ENCODE data around the gene MLLT1.

DNA sequence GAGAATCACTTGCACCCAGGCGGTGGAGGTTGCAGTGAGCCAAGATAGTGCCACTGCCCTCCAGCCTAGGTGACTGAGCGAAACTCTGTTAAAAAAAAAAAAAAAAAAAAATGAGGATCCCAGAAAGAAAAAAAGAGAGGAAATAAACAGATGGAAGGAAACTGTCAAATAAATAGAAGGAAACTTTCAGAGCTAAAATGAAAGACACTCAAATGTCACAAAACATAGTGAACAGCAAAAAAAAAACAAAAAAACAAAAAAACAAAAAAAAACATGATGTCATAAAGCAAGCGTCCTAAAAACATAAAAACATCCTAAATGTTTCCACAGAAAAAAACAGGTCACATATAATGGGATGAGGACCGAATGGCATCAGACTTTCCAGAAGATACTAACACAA lies 15.0 kb downstream of the MLLT1 start:
- no peak for TF ChIP-seq EZH2 (IDR thresholded peaks at IDR 0.05)
- TF ChIP-seq CBX3 (IDR thresholded peaks at IDR 0.05; ENCODE audit: low read depth) = no peak
- no peak for TF ChIP-seq POLR2AphosphoS5 (IDR thresholded peaks at IDR 0.05; ENCODE audit: low read depth, low read length)
- TF ChIP-seq, protein P1, sequence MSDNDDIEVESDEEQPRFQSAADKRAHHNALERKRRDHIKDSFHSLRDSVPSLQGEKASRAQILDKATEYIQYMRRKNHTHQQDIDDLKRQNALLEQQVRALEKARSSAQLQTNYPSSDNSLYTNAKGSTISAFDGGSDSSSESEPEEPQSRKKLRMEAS (IDR thresholded peaks at IDR 0.05) = no peak
- no peak for TF ChIP-seq POLR2A (IDR thresholded peaks at IDR 0.05; ENCODE audit: borderline replicate concordance, extremely low read depth, insufficient read depth, insufficient read length)
- TF ChIP-seq, protein P2, sequence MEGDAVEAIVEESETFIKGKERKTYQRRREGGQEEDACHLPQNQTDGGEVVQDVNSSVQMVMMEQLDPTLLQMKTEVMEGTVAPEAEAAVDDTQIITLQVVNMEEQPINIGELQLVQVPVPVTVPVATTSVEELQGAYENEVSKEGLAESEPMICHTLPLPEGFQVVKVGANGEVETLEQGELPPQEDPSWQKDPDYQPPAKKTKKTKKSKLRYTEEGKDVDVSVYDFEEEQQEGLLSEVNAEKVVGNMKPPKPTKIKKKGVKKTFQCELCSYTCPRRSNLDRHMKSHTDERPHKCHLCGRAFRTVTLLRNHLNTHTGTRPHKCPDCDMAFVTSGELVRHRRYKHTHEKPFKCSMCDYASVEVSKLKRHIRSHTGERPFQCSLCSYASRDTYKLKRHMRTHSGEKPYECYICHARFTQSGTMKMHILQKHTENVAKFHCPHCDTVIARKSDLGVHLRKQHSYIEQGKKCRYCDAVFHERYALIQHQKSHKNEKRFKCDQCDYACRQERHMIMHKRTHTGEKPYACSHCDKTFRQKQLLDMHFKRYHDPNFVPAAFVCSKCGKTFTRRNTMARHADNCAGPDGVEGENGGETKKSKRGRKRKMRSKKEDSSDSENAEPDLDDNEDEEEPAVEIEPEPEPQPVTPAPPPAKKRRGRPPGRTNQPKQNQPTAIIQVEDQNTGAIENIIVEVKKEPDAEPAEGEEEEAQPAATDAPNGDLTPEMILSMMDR (IDR thresholded peaks at IDR 0.05 in 2 of 3, conservative IDR thresholded peaks at IDR 0.05 in 1 of 3; ENCODE audit: borderline replicate concordance in 1 of 3, insufficient read depth in 1 of 3, low read depth in 2 of 3, low read length in 2 of 3) = no peak
- no peak for TF ChIP-seq ZNF274 (IDR thresholded peaks at IDR 0.05; ENCODE audit: low read depth, low read length)
- TF ChIP-seq YY1 (IDR thresholded peaks at IDR 0.05; ENCODE audit: extremely low read depth, insufficient replicate concordance, low read depth, low read length) = no peak
- no peak for TF ChIP-seq SIN3A (IDR thresholded peaks at IDR 0.05; ENCODE audit: low read depth)
- TF ChIP-seq, protein P3, sequence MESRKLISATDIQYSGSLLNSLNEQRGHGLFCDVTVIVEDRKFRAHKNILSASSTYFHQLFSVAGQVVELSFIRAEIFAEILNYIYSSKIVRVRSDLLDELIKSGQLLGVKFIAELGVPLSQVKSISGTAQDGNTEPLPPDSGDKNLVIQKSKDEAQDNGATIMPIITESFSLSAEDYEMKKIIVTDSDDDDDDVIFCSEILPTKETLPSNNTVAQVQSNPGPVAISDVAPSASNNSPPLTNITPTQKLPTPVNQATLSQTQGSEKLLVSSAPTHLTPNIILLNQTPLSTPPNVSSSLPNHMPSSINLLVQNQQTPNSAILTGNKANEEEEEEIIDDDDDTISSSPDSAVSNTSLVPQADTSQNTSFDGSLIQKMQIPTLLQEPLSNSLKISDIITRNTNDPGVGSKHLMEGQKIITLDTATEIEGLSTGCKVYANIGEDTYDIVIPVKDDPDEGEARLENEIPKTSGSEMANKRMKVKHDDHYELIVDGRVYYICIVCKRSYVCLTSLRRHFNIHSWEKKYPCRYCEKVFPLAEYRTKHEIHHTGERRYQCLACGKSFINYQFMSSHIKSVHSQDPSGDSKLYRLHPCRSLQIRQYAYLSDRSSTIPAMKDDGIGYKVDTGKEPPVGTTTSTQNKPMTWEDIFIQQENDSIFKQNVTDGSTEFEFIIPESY (IDR thresholded peaks at IDR 0.05; ENCODE audit: extremely low read depth, insufficient replicate concordance, low read length) = no peak
- no peak for TF ChIP-seq ELF1 (IDR thresholded peaks at IDR 0.05; ENCODE audit: borderline replicate concordance, low read depth)
- TF ChIP-seq, protein P4, sequence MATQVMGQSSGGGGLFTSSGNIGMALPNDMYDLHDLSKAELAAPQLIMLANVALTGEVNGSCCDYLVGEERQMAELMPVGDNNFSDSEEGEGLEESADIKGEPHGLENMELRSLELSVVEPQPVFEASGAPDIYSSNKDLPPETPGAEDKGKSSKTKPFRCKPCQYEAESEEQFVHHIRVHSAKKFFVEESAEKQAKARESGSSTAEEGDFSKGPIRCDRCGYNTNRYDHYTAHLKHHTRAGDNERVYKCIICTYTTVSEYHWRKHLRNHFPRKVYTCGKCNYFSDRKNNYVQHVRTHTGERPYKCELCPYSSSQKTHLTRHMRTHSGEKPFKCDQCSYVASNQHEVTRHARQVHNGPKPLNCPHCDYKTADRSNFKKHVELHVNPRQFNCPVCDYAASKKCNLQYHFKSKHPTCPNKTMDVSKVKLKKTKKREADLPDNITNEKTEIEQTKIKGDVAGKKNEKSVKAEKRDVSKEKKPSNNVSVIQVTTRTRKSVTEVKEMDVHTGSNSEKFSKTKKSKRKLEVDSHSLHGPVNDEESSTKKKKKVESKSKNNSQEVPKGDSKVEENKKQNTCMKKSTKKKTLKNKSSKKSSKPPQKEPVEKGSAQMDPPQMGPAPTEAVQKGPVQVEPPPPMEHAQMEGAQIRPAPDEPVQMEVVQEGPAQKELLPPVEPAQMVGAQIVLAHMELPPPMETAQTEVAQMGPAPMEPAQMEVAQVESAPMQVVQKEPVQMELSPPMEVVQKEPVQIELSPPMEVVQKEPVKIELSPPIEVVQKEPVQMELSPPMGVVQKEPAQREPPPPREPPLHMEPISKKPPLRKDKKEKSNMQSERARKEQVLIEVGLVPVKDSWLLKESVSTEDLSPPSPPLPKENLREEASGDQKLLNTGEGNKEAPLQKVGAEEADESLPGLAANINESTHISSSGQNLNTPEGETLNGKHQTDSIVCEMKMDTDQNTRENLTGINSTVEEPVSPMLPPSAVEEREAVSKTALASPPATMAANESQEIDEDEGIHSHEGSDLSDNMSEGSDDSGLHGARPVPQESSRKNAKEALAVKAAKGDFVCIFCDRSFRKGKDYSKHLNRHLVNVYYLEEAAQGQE (IDR thresholded peaks at IDR 0.05; ENCODE audit: low read depth) = no peak
